ENCODE measurements around the gene RAPGEF2.

RAPGEF2 gene

DNA sequence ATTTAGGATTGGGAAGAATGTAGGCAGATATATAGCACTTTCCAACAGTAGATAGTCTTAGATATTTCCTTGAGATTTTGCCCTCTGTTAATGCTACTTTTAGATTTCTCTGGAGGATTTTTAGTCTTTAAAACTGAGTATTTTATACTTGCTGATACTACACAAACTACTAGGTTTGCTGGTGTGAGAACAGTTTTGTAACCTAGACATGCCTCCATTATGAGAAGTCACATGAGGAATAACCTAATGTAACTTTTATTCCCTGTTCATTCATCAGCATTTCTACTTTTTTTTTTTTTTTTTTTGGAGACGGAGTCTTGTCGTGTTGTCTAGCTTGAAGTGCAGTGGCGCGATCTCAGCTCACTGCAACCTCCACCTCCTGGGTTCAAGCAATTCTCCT, 137.2 kb downstream of the RAPGEF2 start (continued):
- TF ChIP-seq, protein P1, sequence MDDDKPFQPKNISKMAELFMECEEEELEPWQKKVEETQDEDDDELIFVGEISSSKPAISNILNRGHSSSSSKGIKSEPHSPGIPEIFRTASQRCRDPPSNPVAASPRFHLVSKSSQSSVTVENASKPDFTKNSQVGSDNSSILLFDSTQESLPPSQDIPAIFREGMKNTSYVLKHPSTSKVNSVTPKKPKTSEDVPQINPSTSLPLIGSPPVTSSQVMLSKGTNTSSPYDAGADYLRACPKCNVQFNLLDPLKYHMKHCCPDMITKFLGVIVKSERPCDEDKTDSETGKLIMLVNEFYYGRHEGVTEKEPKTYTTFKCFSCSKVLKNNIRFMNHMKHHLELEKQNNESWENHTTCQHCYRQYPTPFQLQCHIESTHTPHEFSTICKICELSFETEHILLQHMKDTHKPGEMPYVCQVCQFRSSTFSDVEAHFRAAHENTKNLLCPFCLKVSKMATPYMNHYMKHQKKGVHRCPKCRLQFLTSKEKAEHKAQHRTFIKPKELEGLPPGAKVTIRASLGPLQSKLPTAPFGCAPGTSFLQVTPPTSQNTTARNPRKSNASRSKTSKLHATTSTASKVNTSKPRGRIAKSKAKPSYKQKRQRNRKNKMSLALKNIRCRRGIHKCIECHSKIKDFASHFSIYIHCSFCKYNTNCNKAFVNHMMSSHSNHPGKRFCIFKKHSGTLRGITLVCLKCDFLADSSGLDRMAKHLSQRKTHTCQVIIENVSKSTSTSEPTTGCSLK (tag by site-specific recombination; IDR thresholded peaks at IDR 0.05) = no peak

DNA sequence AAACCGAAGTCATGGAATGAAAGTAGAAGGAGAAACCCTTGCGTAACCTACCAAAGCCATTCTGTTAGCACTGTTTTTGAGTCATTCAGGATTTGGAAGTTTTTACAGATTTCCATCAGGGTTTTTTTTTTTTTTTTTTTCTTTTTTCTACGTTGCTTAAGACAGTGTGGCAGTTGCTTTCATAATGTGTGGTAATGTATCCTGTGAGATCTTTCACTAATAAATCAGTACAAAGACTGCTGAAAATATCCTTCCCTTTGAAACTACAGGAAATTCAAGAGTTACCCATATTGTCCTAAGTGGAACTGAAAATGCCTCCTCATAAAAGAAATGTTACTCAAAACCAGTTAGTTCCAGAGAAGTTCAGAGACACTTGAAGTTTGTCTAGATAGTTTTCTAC, 137.8 kb downstream of the RAPGEF2 start:
- CTCF ChIA-PET = no interaction called here
- H3K4me1 ChIP-seq (ENCODE audit: control insufficient read depth, insufficient read depth, low read length) = no peaks in the 10 kb centered on the region
- no peak overlapping the region for H3K4me3 ChIP-seq (ENCODE audit: low read depth, low read length)
- no peak overlapping the region for H3K27ac ChIP-seq (ENCODE audit: extremely low read depth, low read depth, low read length)
- no peaks in the 10 kb centered on the region for H3K9me3 ChIP-seq (ENCODE audit: control insufficient read depth, insufficient read depth, low read depth, low read length)
- TF ChIP-seq ZNF426 (tag by site-specific recombination; IDR thresholded peaks at IDR 0.05) (no peak), ZNF157 (tag by site-specific recombination; IDR thresholded peaks at IDR 0.05) (no peak), ZNF548 (tag by site-specific recombination; IDR thresholded peaks at IDR 0.05) (no peak), ZNF510 (tag by site-specific recombination; IDR thresholded peaks at IDR 0.05; ENCODE audit: insufficient replicate concordance) (no peak), ZNF623 (tag by site-specific recombination; IDR thresholded peaks at IDR 0.05) (no peak), ZNF2 (tag by site-specific recombination; IDR thresholded peaks at IDR 0.05) (no peak), ZNF600 (tag by site-specific recombination; IDR thresholded peaks at IDR 0.05) (no peak), ZNF473 (tag by site-specific recombination; IDR thresholded peaks at IDR 0.05) (no peak), ZNF423 (tag by site-specific recombination; IDR thresholded peaks at IDR 0.05) (no peak), ZNF558 (tag by site-specific recombination; IDR thresholded peaks at IDR 0.05) (no peak), ZBTB8A (tag by site-specific recombination; IDR thresholded peaks at IDR 0.05) (no peak)
- TF ChIP-seq, protein P2, sequence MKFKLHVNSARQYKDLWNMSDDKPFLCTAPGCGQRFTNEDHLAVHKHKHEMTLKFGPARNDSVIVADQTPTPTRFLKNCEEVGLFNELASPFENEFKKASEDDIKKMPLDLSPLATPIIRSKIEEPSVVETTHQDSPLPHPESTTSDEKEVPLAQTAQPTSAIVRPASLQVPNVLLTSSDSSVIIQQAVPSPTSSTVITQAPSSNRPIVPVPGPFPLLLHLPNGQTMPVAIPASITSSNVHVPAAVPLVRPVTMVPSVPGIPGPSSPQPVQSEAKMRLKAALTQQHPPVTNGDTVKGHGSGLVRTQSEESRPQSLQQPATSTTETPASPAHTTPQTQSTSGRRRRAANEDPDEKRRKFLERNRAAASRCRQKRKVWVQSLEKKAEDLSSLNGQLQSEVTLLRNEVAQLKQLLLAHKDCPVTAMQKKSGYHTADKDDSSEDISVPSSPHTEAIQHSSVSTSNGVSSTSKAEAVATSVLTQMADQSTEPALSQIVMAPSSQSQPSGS (tag by site-specific recombination; IDR thresholded peaks at IDR 0.05; ENCODE audit: low read depth) = no peak
- TF ChIP-seq, protein P3, sequence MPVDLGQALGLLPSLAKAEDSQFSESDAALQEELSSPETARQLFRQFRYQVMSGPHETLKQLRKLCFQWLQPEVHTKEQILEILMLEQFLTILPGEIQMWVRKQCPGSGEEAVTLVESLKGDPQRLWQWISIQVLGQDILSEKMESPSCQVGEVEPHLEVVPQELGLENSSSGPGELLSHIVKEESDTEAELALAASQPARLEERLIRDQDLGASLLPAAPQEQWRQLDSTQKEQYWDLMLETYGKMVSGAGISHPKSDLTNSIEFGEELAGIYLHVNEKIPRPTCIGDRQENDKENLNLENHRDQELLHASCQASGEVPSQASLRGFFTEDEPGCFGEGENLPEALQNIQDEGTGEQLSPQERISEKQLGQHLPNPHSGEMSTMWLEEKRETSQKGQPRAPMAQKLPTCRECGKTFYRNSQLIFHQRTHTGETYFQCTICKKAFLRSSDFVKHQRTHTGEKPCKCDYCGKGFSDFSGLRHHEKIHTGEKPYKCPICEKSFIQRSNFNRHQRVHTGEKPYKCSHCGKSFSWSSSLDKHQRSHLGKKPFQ (tag by site-specific recombination; IDR thresholded peaks at IDR 0.05) = no peak
- TF ChIP-seq, protein P4, sequence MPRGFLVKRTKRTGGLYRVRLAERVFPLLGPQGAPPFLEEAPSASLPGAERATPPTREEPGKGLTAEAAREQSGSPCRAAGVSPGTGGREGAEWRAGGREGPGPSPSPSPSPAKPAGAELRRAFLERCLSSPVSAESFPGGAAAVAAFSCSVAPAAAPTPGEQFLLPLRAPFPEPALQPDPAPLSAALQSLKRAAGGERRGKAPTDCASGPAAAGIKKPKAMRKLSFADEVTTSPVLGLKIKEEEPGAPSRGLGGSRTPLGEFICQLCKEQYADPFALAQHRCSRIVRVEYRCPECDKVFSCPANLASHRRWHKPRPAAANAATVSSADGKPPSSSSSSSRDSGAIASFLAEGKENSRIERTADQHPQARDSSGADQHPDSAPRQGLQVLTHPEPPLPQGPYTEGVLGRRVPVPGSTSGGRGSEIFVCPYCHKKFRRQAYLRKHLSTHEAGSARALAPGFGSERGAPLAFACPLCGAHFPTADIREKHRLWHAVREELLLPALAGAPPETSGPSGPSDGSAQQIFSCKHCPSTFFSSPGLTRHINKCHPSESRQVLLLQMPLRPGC (tag by site-specific recombination; IDR thresholded peaks at IDR 0.05) = no peak
- TF ChIP-seq, protein P5, sequence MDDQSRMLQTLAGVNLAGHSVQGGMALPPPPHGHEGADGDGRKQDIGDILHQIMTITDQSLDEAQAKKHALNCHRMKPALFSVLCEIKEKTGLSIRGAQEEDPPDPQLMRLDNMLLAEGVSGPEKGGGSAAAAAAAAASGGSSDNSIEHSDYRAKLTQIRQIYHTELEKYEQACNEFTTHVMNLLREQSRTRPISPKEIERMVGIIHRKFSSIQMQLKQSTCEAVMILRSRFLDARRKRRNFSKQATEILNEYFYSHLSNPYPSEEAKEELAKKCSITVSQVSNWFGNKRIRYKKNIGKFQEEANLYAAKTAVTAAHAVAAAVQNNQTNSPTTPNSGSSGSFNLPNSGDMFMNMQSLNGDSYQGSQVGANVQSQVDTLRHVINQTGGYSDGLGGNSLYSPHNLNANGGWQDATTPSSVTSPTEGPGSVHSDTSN (CRISPR knock-in tag; IDR thresholded peaks at IDR 0.05) = no peak
- TF ChIP-seq, protein P6, sequence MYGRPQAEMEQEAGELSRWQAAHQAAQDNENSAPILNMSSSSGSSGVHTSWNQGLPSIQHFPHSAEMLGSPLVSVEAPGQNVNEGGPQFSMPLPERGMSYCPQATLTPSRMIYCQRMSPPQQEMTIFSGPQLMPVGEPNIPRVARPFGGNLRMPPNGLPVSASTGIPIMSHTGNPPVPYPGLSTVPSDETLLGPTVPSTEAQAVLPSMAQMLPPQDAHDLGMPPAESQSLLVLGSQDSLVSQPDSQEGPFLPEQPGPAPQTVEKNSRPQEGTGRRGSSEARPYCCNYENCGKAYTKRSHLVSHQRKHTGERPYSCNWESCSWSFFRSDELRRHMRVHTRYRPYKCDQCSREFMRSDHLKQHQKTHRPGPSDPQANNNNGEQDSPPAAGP (tag by site-specific recombination; IDR thresholded peaks at IDR 0.05) = no peak
- POLR2A ChIA-PET = no interaction called here
- peaks cover 0 to 5% of the 10 kb centered on the region in 2 experiments; a peak in 1 of 3 replicates for H3K36me3 ChIP-seq (ENCODE audit: control insufficient read depth in 2 of 2, insufficient read depth in 1 of 2, low read length in 2 of 2)

Data from HEK293 (cell line).